B cell (primary cell): ENCODE data around the gene PATZ1. TPM values are rescaled to one million over a fixed set of nuclear protein-coding genes. Genes with fewer than 3 reads are reported as not detected.

Experiments used
- ATAC-seq: fragments of 200-7000 bp; cut with Tn5 transposase; one replicate; pipeline ENCODE4 v1.10.0; 2021; ENCODE audit warnings: low read depth, mild to moderate bottlenecking, moderate number of reproducible peaks, moderate library complexity
- CTCF ChIA-PET: fragments of 350-600 bp; sonication (Branson Sonifier 250); formaldehyde crosslinking; loops from one replicate; lab custom pipeline; 2021; ENCODE audit warnings: antibody characterized with exemption, inconsistent platforms; lab: Charles Lee
- POLR2A ChIA-PET: fragments of 350-600 bp; sonication (Branson Sonifier 250); formaldehyde crosslinking; loops from one replicate; lab custom pipeline; 2021; ENCODE audit warnings: antibody characterized with exemption; lab: Charles Lee
- DNase-seq: peaks from one replicate; pipeline ENCODE4 v3.0.0; 2013
- H2AFZ ChIP-seq: 2 replicates; pipeline ENCODE4 v1.6.1; 2012; ENCODE audit warnings: mild to moderate bottlenecking, low read depth, low read length; ENCODE audit not compliant: insufficient read depth, poor library complexity, severe bottlenecking
- H3K27ac ChIP-seq, 2 donors: 1 replicate in 1 of 2; 2 replicates in 1 of 2; pipeline ENCODE4 v1.5.1; 2012 to 2013; ENCODE audit warnings: low read length in 2 of 2, mild to moderate bottlenecking in 2 of 2, moderate library complexity in 1 of 2
- H3K27me3 ChIP-seq, 4 experiments: fragments of 200-600 bp in 1 of 4; sonication (generic) in 1 of 4; replicated peaks in 1 of 4; 1 replicate in 2 of 4; 2 replicates in 2 of 4; pipeline versions ENCODE4 v1.6.1 to v1.7.0; 2013 to 2016; ENCODE audit warnings: low read length in 3 of 4, mild to moderate bottlenecking in 2 of 4, mixed read lengths in 1 of 4, moderate library complexity in 1 of 4; ENCODE audit not compliant: insufficient read depth in 4 of 4, control insufficient read depth in 3 of 4; ENCODE audit errors: control extremely low read depth in 1 of 4
- H3K36me3 ChIP-seq, 2 experiments: replicated peaks in 1 of 2; 1 replicate in 1 of 2; 2 replicates in 1 of 2; pipeline versions ENCODE4 v1.6.1 to v1.7.1; 2013; ENCODE audit warnings: low read length in 1 of 2; ENCODE audit not compliant: insufficient read depth in 2 of 2, control insufficient read depth in 1 of 2; ENCODE audit errors: control extremely low read depth in 1 of 2, extremely low read depth in 1 of 2
- H3K4me1 ChIP-seq, 2 donors: fragments of 200-600 bp in 1 of 2; sonication (generic) in 1 of 2; 1 replicate in 1 of 2; 2 replicates in 1 of 2; pipeline versions ENCODE4 v1.5.1 to v1.6.1; 2013 to 2017; ENCODE audit warnings: low read length in 2 of 2; ENCODE audit not compliant: control insufficient read depth in 2 of 2, insufficient read depth in 2 of 2
- H3K4me2 ChIP-seq: replicated peaks from 2 replicates; pipeline ENCODE3; 2012; ENCODE audit warnings: mild to moderate bottlenecking, low read depth, low read length; ENCODE audit not compliant: poor library complexity, severe bottlenecking
- H3K4me3 ChIP-seq, 5 experiments: fragments of 200-600 bp in 1 of 5; sonication (generic) in 1 of 5; 1 replicate in 3 of 5; 2 replicates in 2 of 5; pipeline versions ENCODE4 v1.5.1 to v1.7.0; 2011 to 2016; ENCODE audit warnings: low read length in 4 of 5, mild to moderate bottlenecking in 4 of 5, low read depth in 2 of 5, control low read depth in 1 of 5, moderate library complexity in 1 of 5; ENCODE audit not compliant: insufficient read depth in 1 of 5; ENCODE audit errors: control extremely low read depth in 1 of 5, extremely low read depth in 1 of 5
- H3K79me2 ChIP-seq: fragments of 200-600 bp; sonication (generic); one replicate; pipeline ENCODE4 v1.6.0; 2016; ENCODE audit warnings: low read length; ENCODE audit not compliant: control insufficient read depth, insufficient read depth
- H3K9ac ChIP-seq: fragments of 200-600 bp; sonication (generic); 2 replicates; pipeline ENCODE4 v1.6.1; 2017; ENCODE audit warnings: mild to moderate bottlenecking, low read length, moderate library complexity
- H3K9me3 ChIP-seq, 3 donors: one replicate each; pipeline versions ENCODE4 v1.6.1 to v1.7.1; 2013; ENCODE audit warnings: low read length in 2 of 3; ENCODE audit not compliant: control insufficient read depth in 2 of 3, insufficient read depth in 1 of 3; ENCODE audit errors: control extremely low read depth in 1 of 3
- H4K20me1 ChIP-seq: 2 replicates; pipeline ENCODE4 v1.6.0; 2012; ENCODE audit warnings: mild to moderate bottlenecking, low read length; ENCODE audit not compliant: insufficient read depth, control insufficient read depth, poor library complexity, severe bottlenecking
- H3K27ac Mint-ChIP-seq: one replicate; pipeline ENCODE4 v1.8.0; 2021; ENCODE audit warnings: mixed read lengths
- H3K27me3 Mint-ChIP-seq: one replicate; pipeline ENCODE4 v1.8.0; 2021; ENCODE audit warnings: mixed read lengths
- H3K4me1 Mint-ChIP-seq: one replicate; pipeline ENCODE4 v1.8.0; 2021; ENCODE audit warnings: mixed read lengths
- H3K4me3 Mint-ChIP-seq: one replicate; pipeline ENCODE4 v1.8.0; 2021; ENCODE audit warnings: mixed read lengths
- H3K9me3 Mint-ChIP-seq: one replicate; pipeline ENCODE4 v1.8.0; 2022; ENCODE audit warnings: mixed read lengths; ENCODE audit not compliant: insufficient read depth
- CTCF ChIP-seq: fragments of 200-600 bp; IDR thresholded peaks from one replicate; pipeline ENCODE4 v1.8.0; 2022; ENCODE audit warnings: antibody characterized with exemption, mild to moderate bottlenecking
- EZH2 ChIP-seq: IDR thresholded peaks from 2 replicates; pipeline ENCODE4 v1.6.1; 2012; ENCODE audit warnings: borderline replicate concordance, low read depth, mild to moderate bottlenecking, moderate library complexity, low read length; ENCODE audit not compliant: insufficient read depth, poor library complexity, severe bottlenecking
- WGBS: methylation state at CpG from one replicate; pipeline ENCODE4 v1.1.5; 2013; ENCODE audit warnings: missing lambda C conversion rate; ENCODE audit not compliant: insufficient coverage; 5-methylcytosine and 5-hydroxymethylcytosine counted together
- intact Hi-C: fragments of 100-400 bp; cut with micrococcal nuclease; formaldehyde crosslinking; loops from one replicate; pipeline ENCODE4 v1.10.0; 2022
- polyA plus RNA-seq: library from polyadenylated mRNA; depleted of rRNA; stranded (reverse); fragments of >200 nt; gene quantifications from 2 replicates; pipeline ENCODE4 v1.2.3, GENCODE V29; 2012
- total RNA-seq, 2 donors: library from RNA; stranded (reverse); fragments of 120-200 nt in 1 of 2; gene quantifications; 1 replicate in 1 of 2; 2 replicates in 1 of 2; pipeline versions ENCODE4 v1.2.3 to v1.2.4, GENCODE V29; 2013 to 2022

PATZ1 gene
- total and polyA plus RNA-seq, 2 donors (not counting 1 experiment from before 2014, with no cell fraction given): 35.1 to 47.4 TPM

GRCh38 chr22:31287818-31288495, 58.2 kb downstream of the PATZ1 start:
- intact Hi-C loops: no loop called here
- H3K27ac ChIP-seq: peak overlapping the region; percentile 99 to 100
- CTCF ChIA-PET: interaction anchor here (1.5 to 18.7 kb wide), 3 partner anchors 10 to 25 kb away, joined by 3 to 208 read pairs (median 67); no protein-coding TSS in a partner anchor

More at GRCh38 chr22:31287818-31288495, 58.2 kb downstream of the PATZ1 start:
- ATAC-seq (no peak), DNase-seq (peak; percentile 69)
- peaks cover 8 to 56% of the 10 kb centered on the region in 2 experiments for H3K36me3 ChIP-seq
- H3K9me3 ChIP-seq: no peaks in the 10 kb centered on the region
- H3K9me3 Mint-ChIP-seq: no peaks in the 10 kb centered on the region
- peak overlapping the region; percentile 97 for H3K4me3 Mint-ChIP-seq
- H3K79me2 ChIP-seq: peaks cover 68% of the 10 kb centered on the region
- H3K4me3 ChIP-seq: peak overlapping the region in 3 of 5 experiments; percentile 0 to 21 (median 5)
- no peaks in the 10 kb centered on the region for H3K27me3 Mint-ChIP-seq
- H4K20me1 ChIP-seq: peaks cover 5% of the 10 kb centered on the region
- no peaks in the 10 kb centered on the region for H3K27me3 ChIP-seq
- POLR2A ChIA-PET: interaction anchor here (0.6 to 0.8 kb wide), 2 partner anchors 15 to 209 kb away, joined by 3 to 4 read pairs; no protein-coding TSS in a partner anchor
- peaks cover 63% of the 10 kb centered on the region for H3K4me1 Mint-ChIP-seq
- TF ChIP-seq CTCF: no peak
- TF ChIP-seq EZH2: no peak
- H3K9ac ChIP-seq: peak overlapping the region; percentile 24
- no peak overlapping the region for H2AFZ ChIP-seq
- H3K4me2 ChIP-seq: peak overlapping the region; percentile 97
- peak overlapping the region; percentile 100 for H3K27ac Mint-ChIP-seq
- WGBS: 10% methylated on average over 4 of the region's 6 CpGs
- peaks cover 59 to 74% of the 10 kb centered on the region in 2 donors for H3K4me1 ChIP-seq
